Muscle of arm (tissue), 14 donors: ENCODE data around the gene ERH. TPM values are rescaled to one million over a fixed set of nuclear protein-coding genes. Genes with fewer than 3 reads are reported as not detected.
"Not testable (repeated sequence)": the region's sequence is repeated elsewhere in the genome, so short reads cannot be mapped to it uniquely, and the experiment has no call there.

ENCODE experiments used
- DNase-seq: peaks from one replicate; pipeline ENCODE4 v3.0.0-alpha.2; 2013
- long read RNA-seq, 11 donors: transcript quantifications; one replicate each; lab custom pipeline, GENCODE V29; 2026
- polyA plus RNA-seq, 12 donors: library from polyadenylated mRNA; unstranded; fragments of 120-200 nt; gene quantifications; one replicate each; pipeline ENCODE4 v1.2.1, GENCODE V29; 2013; ENCODE audit not compliant: insufficient read length in 12 of 12

The ERH gene
- polyA plus RNA-seq, result 100 to 1,000 TPM; 127 to 669 (median 174) TPM
- long read RNA-seq, donor 1, transcript ERH-203 (4 exons, 1,124 nt), result major isoform, 173 of 186 reads
- long read RNA-seq, donor 1, transcript ERH-202 (3 exons, 586 nt), result minor isoform, 5 of 186 reads
- long read RNA-seq, donor 1, partial matches to known transcripts, result 6 of 186 reads
- long read RNA-seq, donor 1, other reads (novel, unspliced or antisense), result 0 of 186 reads
- long read RNA-seq, donor 2, transcript ERH-203 (4 exons, 1,124 nt), result major isoform, 170 of 179 reads
- long read RNA-seq, donor 2, partial matches to known transcripts, result 5 of 179 reads
- long read RNA-seq, donor 2, other reads (novel, unspliced or antisense), result 0 of 179 reads
- long read RNA-seq, donor 3, transcript ERH-203 (4 exons, 1,124 nt), result major isoform, 78 of 83 reads
- long read RNA-seq, donor 3, partial matches to known transcripts, result 0 of 83 reads
- long read RNA-seq, donor 3, other reads (novel, unspliced or antisense), result 0 of 83 reads
- long read RNA-seq, donor 4, transcript ERH-203 (4 exons, 1,124 nt), result major isoform, 48 of 51 reads
- long read RNA-seq, donor 4, partial matches to known transcripts, result 0 of 51 reads
- long read RNA-seq, donor 4, other reads (novel, unspliced or antisense), result 0 of 51 reads
- long read RNA-seq, donor 5, transcript ERH-202 (3 exons, 586 nt), result minor isoform, 7 of 162 reads
- long read RNA-seq, donor 5, transcript ERH-203 (4 exons, 1,124 nt), result major isoform, 149 of 162 reads
- long read RNA-seq, donor 5, partial matches to known transcripts, result 6 of 162 reads
- long read RNA-seq, donor 5, other reads (novel, unspliced or antisense), result 0 of 162 reads
- long read RNA-seq, donor 6, transcript ERH-203 (4 exons, 1,124 nt), result major isoform, 84 of 85 reads
- long read RNA-seq, donor 6, partial matches to known transcripts, result 0 of 85 reads
- long read RNA-seq, donor 6, other reads (novel, unspliced or antisense), result 0 of 85 reads
- long read RNA-seq, donor 7, transcript ERH-203 (4 exons, 1,124 nt), result major isoform, 56 of 57 reads
- long read RNA-seq, donor 7, partial matches to known transcripts, result 0 of 57 reads
- long read RNA-seq, donor 7, other reads (novel, unspliced or antisense), result 0 of 57 reads
- long read RNA-seq, donor 8, transcript ERH-202 (3 exons, 586 nt), result minor isoform, 7 of 153 reads
- long read RNA-seq, donor 8, transcript ERH-203 (4 exons, 1,124 nt), result major isoform, 140 of 153 reads
- long read RNA-seq, donor 8, partial matches to known transcripts, result 6 of 153 reads
- long read RNA-seq, donor 8, other reads (novel, unspliced or antisense), result 0 of 153 reads
- long read RNA-seq, donor 9, transcript ERH-202 (3 exons, 586 nt), result minor isoform, 6 of 88 reads
- long read RNA-seq, donor 9, transcript ERH-203 (4 exons, 1,124 nt), result major isoform, 80 of 88 reads
- long read RNA-seq, donor 9, partial matches to known transcripts, result 0 of 88 reads
- long read RNA-seq, donor 9, other reads (novel, unspliced or antisense), result 0 of 88 reads
- long read RNA-seq, donor 10, transcript ERH-203 (4 exons, 1,124 nt), result major isoform, 94 of 95 reads
- long read RNA-seq, donor 10, partial matches to known transcripts, result 0 of 95 reads
- long read RNA-seq, donor 10, other reads (novel, unspliced or antisense), result 0 of 95 reads
- long read RNA-seq, donor 11, transcript ERH-203 (4 exons, 1,124 nt), result major isoform, 188 of 201 reads
- long read RNA-seq, donor 11, transcript ERH-202 (3 exons, 586 nt), result minor isoform, 7 of 201 reads
- long read RNA-seq, donor 11, partial matches to known transcripts, result 6 of 201 reads
- long read RNA-seq, donor 11, other reads (novel, unspliced or antisense), result 0 of 201 reads

DNA sequence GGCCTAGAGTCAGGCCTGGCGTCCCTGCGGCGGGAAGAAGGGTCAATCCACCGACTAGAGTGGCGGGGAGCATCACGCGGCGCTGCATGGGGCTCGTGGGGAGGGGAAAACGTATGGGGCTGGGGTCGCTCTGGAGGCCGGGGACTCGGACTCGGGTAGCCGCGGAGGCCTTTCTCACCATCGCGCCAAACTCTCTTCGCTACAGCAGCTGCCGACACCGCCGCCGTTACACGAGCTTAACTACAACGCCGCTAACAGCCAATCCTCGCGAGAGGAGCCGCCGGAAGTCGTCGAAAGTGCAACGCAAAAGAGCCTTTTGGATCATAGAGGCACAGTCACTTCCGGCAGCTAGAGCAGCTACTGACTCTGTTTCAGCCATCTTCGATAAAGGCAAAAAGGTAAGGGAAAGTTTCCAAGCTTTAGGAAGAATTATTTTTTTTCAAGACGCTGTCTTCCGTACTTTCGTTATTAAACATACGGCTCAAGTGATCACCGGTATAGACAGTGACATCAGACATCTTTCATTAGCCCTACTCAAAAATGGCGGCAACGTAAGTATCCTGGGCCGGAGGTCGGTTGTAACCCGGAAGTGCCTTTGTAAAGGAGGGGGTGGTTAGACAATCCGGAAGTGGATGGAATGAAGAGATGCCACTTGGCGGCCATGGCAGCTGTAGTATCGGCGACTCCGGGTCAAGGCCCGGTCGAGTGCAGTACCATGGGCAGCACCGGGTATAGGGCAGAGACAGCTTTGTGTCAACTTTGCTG lies at the start of gene ERH, which contains the start of gene SLC39A9:
Gene ERH (minus strand): TSS at position 247 of the 765 bp plus-strand sequence. CDS start 66 bp downstream, at position 181.
Gene SLC39A9 (plus strand): TSS at position 640 of the 765 bp plus-strand sequence. CDS start 678 bp downstream, outside the sequence.
- peak; percentile 98 for DNase-seq

DNA sequence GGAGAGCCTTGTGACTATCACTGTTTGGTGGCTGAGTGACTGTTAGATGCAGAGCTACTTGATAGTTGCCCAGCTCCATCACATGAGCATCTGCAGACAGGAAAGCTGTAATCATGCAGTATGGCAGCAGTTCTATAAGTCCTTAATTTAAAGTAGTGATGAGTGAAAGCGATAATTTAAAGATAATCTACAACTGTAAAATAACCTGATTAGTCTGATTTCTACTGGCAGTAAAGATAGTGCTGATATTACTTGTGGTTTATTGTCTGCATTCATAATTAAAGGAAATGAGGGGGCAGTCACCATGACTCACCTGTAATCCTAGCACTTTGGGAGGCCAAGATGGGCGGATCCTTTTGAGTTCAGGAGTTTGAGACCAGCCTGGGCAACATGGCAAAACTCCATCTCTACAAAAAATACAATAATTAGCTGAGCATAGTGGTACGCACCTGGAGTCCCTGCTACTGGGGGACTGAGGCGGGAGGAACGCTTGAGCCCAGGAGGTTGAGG lies 45.3 kb upstream of the ERH start:
- no peak for DNase-seq

DNA sequence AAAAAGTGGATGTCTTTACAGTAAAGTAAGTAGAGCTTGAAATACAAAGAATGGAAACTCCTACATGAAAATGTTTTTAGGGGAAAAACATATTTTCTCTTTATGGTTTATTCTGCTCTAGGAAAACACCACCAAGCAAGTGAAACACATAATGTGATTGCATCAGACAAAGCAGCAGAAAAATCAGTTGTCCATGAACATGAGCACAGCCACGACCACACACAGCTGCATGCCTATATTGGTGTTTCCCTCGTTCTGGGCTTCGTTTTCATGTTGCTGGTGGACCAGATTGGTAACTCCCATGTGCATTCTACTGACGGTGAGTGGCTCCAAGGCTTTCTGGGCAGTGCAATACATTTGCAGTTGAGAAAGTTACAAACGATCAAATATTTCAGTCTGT lies 43.8 kb upstream of the ERH start:
- no peak for DNase-seq

DNA sequence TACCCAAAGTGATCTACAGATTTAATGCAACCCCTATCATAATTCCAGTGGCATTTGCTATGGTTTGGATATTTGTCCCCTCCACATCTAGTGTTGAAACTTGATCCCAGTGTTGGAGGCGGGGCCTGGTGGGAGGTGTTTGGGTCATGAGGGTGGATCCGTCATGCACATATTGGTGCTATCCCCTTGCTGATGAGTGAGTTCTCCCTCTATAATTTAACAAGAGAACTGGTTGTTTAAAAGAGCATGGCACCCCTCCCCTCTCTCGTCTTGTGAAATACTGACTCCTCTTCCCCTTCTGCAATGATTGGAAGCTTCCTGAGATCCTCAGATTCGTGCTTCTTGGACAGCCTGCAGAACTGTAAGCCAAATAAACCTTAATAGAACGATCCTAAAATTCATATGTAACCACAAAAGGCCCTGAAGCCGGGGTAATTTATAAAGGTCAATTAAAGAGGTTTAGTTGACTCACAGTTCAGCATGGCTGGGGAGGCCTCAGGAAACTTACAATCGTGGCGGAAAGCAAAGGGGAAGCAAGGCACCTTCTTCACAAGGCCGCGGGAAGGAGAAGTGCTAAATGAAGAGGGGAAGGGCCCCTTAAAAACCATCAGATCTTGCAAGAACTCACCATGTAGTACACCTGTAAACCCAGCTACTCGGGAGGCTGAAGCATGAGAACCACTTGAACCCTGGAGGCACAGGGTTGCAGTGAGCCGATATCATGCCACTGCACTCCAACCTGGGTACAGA lies 41.6 kb upstream of the ERH start:
- DNase-seq, result no peak

DNA sequence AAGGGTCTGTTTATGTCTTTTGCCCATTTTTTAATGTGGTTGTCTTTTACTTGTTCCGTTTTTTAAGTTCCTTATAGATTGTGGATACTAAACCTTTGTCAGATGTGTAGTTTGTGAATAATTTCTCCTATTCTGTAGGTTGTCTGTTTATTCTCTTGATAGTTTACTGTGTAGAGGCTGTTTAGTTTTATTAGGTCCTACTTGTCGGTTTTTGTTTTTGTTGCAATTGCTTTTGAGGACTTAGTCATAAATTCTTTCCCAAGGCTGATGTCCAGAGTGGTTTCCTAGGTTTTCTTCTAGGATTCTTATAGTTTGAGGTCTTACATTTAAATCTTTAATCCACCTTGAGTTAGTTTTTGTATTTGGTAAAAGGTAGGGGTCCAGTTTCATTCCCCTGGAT lies 34.3 kb upstream of the ERH start:
- DNase-seq, result no peak

DNA sequence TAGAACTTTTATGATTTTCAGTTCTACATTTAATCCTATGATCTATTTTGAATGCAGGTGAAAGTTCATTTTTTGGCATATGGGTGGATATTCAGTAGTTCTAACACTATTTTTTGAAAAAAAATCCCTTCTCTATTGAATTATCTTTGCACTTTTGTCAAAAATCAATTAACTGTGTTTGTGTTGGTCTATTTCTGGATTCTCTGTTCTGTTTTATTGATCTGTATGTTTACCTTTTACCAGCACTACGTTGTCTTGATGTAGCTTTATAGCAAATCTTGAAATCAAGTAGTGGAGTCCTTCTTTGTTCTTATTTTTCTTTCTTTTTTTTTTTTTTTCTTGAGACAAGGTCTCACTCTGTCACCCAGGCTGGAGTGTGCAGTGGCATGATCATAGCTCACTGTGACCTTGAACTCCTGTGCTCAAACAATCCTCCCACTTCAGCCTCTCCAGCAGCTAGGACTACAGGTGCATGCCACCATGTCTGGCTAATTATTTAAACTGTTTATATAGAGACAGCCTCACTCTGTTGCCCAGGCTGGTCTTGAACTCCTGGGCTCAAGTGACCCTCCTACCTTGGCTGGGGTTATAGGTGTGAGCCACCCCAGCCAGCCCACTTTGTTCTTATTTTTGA lies 32.3 kb upstream of the ERH start:
- DNase-seq, result no peak

DNA sequence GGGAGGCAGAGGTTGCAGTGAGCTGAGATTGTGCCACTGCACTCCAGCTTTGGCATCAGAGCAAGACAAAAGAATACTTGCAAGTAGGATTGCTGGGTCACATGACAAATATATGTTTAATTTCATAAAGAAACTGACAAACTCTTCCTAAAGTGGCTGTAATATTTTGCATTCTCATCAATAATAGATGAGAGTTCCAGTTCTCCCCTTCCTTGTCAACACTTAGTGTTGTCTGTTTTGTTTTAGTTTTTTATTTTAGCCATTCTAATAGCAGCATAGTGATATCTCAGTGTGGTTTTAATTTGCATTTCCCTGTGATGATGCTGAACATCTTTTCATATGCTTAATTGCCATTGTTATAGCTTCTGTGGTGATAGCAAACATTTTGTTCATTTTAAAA lies 31.5 kb upstream of the ERH start:
- DNase-seq, result no peak

DNA sequence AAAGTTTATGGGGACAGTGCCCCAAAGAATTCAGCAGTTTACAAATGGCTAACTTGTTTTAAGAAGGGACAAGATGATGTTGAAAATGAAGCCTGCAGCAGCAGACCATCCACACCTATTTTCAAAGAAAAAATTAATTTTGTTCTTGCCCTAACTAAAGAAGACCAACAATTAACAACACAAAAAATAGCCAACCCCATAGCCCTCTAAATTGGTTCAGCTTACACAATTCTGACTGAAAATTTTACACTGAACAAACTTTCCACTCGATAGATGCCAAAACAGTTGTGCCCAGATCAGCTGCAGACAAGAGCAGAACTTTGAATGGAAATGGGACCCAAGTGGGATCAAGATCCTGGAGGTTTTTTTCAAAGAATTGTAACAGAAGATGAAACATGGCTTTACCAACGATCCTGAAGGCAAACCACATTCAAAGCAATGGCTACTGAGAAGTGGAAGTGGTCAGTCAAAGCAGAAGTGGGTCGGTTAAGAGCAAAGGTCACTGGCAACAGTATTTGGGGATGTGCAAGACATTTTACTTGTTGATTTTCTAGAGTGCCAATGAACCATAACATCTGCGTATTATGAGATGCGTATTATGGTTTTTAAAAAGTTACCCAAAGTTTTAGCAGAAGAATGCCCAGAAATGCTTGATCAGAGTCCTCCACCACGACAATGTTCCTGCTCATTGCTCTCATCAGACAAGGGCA lies 30.3 kb upstream of the ERH start:
- no peak for DNase-seq

DNA sequence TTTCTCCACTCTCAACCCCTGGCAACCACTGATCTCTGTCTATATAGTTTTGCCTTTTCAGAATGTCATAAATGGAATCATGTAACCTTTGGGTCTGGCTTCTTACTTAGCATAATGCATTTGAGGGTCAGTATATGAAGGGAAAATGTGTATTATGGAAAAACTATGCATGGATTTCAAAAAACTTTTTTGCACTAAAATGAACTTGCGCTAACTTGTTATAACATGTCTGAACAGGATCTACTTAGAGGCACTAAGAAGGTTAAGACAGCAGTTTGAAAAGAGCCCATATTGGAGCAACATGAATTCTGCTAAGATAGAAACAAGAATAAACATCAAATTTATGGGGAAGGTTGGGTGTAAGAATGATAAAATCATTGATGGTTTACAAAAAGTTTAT lies 29.5 kb upstream of the ERH start:
- no peak for DNase-seq

DNA sequence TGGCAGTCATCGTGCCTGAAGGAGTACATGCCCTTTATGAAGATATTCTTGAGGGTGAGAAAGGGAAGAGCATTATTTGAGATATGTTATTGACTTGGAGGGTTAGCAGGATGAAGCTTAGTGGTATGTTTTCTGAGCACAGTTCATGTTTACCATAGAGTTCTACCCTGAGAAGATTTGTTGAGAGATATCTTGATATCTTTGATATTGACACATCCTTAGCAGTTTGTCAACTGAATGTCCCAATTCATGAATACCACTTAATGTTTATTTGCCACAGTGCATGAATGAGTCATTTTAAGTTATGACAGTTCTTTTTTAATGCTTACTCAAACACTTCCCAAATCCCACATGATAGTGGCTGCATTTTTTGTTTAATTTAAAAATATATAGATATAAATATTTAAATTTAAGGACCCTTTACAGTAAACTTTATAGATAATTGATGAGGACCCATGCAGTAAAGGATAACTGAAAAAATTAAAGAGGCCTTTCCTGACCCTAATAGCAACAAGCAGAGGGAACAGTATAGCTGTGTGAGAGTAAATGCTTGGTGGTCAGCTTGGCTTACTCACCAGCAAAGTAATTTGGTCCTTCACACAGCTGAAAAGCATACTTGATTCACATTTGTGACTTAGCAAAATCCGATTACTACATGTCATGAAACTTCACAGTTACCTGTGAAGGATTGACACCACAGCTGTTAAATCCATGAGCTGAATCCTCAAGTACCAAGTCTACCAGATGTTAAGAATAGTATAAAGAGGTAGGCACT lies 26.2 kb upstream of the ERH start:
- no peak for DNase-seq

DNA sequence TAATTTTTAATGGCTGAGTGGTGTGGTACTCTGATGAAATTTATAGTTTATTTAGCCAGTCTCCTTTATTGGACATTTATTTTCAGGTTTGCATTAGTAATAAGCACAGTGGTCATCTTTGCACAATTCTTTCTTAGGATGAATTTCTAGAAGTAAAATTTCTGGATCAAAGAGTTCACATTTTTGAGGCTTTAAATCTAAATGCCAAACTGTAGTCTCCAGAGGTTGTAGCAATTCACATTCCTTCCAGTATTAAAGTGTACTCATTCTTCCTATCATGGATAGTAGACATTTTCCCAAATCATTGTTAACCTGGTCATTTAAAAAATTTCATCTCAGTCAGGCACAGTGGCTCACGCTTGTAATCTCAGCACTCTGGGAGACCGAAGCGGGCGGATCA lies 25.2 kb upstream of the ERH start:
- DNase-seq, result no peak

DNA sequence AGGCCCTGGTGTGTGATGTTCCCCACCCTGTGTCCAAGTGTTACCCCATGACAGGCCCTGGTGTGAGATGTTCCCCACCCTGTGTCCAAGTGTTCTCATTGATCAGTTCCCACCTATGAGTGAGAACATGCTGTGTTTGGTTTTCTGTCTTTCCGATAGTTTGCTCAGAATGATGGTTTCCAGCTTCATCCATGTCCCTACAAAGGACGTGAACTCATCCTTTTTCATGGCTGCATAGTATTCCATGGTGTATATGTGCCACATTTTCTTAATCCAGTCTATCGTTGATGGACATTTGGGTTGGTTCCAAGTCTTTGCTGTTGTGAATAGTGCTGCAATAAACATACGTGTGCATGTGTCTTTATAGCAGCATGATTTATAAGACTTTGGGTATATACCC lies 18.0 kb upstream of the ERH start:
- not testable (repeated sequence) for DNase-seq

DNA sequence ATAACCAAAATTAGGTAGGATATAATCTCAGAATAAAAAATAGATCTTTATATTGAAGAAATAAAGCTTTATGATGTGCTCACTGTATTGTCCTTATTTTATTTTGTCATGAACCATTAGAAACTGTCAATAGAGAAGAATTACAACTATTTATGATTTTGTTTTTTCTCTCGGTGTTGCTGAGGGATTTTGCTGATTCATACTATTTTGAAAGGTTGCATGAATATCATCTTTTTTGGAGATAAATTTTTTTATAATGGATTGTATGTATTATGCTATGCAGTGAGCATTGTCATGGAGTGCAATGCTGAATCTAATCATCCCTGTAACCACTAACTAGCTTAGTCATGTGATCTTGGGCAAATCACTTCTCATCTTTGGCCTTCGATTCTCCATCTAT lies 15.4 kb upstream of the ERH start:
- no peak for DNase-seq

DNA sequence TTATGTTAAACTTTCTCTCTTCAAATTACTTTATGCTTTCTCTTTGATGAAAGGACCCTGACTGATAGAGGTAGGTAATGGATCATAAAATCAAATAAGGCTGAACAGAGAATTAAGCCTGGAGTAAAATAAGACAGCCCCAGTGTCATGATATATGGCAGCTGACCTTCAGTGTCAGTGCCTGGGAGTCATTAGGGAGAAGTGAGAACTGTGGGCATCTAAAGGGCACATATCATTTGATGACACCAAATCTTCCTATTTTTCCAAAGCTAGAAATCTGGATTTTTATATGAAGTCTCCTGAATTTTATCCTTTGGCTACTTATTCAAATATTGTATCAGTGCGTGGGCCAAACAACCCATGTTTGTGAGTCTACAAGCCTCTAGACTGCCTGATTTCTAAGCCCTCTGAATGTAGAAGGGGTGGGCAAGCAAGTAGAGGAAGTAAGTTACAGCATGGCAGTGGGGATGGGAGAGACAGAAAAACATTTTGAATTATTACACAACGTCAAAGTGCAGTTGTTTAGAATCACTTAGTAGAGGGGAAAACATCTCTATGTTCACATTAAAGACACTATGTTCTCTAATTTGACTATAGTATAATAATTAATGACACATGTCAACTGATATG lies 10.3 kb upstream of the ERH start:
- DNase-seq, result no peak

DNA sequence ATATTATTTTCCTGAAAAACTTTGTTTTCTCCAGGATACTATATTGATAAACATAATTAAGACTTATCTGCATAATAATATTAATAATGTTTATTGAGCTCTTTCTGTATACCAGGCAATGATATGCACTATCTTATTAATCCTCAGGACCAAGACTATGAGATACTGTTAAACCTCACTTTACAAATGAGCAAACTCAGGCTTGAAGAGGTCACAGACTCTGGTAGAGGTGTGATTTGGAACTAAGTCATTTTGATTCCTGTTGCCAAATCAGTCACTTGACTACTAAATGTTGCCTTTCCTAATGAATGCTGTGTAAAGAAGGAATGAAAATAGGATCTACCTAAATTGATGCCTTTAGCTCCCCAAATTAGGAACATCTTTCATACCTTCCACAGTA lies 7.7 kb upstream of the ERH start:
- DNase-seq, result no peak

DNA sequence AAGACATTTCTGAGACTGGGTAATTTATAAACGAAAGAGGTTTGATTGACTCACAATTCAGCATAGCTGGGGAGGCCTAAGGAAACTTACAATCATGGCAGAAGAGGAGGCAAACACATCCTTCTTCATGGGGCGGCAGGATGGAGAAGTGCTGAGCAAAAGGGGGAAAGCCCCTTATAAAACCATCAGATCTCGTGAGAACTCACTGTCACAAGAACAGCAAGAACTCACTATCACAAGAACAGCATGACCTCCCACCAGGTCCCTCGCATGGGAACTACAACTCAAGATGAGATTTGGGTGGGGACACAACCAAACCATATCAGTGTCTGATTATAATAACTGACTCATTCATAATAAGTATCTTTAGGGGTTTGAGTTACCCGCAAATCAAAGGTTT lies 6.8 kb upstream of the ERH start:
- no peak for DNase-seq
